KBM-7 (cell line): Measurements from ENCODE around the gene PSAPL1.

Experiments
- DNase-seq: peaks from one replicate; pipeline ENCODE4 v3.0.0-alpha.2; 2015
- in situ Hi-C: fragments of 300-500 bp; cut with MboI; formaldehyde crosslinking; loops from 2 replicates; pipeline ENCODE4 v1.14.3; 2020; ENCODE audit warnings: low sequenced_read_pairs, low pct_unique_long_range_greater_than_20kb, mixed read lengths

Gene PSAPL1, protein sequence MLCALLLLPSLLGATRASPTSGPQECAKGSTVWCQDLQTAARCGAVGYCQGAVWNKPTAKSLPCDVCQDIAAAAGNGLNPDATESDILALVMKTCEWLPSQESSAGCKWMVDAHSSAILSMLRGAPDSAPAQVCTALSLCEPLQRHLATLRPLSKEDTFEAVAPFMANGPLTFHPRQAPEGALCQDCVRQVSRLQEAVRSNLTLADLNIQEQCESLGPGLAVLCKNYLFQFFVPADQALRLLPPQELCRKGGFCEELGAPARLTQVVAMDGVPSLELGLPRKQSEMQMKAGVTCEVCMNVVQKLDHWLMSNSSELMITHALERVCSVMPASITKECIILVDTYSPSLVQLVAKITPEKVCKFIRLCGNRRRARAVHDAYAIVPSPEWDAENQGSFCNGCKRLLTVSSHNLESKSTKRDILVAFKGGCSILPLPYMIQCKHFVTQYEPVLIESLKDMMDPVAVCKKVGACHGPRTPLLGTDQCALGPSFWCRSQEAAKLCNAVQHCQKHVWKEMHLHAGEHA

DNA sequence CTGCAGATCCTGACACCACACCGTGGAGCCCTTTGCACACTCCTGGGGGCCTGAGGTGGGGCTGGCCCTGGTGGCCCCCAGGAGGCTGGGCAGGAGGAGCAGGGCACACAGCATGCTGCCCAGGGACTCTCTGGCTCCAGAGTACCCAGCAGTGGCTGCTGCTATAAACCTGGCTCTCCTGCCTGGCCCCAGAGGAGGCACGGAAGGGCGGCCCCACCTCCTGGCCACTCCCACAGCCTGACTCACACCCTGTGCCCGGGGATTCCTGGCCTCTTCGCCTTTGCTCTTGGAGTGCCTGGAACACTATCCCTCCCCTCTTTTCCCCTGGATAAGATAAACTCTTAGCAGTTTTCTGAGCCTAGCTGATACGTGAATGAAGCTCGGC lies at the start of gene PSAPL1:
TSS of gene PSAPL1 (minus strand) at position 165 of the 385 bp plus-strand sequence. CDS start at position 114, 51 bp downstream.
- no peak for DNase-seq
- in situ Hi-C loops = no loop called here

DNA sequence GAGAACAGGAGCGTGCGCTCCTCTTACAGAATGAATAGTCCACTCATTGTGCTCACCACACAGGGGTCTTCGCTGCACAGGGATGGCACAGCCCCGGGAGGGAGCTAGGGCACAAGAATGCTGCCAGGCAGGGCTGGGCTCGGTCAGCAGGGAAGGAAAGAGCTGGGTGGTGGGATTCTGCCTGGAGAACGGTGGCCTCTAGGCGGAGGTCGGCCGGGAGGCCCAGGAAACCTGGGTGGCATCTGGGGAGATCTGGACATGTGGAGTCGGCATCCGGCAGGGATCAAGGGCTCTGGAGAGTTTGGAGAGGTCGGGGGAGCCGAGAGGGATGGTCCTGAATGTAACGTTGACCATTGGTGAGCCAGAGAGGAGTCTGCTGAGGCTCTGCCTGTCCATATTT lies 46.5 kb upstream of the PSAPL1 start:
- no peak for DNase-seq
- in situ Hi-C loops = no loop called here

DNA sequence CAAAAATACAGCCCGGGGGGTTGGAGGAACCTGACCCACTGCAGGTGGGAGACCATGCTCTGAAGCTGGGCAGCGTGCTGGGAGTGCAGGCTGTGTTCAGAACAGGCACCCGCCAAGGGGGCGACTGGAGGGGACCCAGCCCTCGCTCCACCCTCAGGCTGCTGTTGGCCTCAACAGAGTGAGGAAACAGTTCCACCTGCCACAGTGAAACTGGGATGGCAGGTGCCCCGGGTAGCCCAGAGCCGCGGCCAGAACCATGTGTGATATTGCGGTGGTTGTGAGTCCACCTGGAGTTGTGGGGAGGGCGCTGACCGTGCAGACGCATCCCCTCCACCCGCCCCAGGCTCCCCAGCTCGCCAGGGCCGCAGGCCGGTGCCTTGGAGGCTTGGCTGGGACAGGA lies 45.7 kb upstream of the PSAPL1 start:
- in situ Hi-C loops = no loop called here
- DNase-seq = no peak

DNA sequence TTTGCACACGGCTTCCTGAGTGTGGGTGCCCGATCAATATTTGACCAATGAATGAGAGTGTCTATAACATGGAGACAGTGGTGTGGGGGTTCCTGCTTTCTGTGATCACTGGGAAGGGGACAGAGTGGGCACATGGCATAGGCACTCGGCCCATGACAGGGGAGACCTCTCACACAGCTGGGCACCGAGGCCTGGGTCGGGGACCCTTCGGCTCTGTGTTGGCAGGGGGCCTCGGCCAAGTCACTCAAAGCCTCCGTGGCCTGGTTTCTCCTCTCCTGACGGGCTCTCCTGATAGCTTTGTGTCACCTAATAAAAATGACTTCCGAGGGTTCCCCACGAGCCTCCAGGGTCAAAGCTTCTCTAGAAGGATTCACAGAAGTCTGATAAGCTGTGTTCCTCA lies 43.9 kb upstream of the PSAPL1 start:
- DNase-seq = no peak
- in situ Hi-C loops = no loop called here

DNA sequence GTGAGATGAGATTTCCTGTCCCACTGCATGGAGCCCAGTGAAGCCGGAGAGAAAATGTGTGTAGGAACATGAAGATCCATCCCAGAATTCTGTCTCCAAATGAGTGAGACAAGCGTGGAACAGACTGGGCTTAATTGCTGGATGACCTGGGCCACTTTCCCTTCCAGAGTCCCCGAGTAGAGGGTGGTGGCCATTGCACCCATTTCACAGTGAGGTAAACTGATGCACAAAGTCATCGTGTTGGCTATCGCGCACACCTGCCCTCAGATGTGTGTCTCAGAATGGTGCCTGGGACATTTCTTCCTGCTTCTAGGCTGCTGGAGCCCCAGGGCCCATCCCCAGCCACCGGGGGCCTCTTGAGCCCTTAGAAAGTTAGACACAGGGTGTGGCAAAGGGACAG lies 43.0 kb upstream of the PSAPL1 start:
- no peak for DNase-seq
- in situ Hi-C loops = no loop called here

DNA sequence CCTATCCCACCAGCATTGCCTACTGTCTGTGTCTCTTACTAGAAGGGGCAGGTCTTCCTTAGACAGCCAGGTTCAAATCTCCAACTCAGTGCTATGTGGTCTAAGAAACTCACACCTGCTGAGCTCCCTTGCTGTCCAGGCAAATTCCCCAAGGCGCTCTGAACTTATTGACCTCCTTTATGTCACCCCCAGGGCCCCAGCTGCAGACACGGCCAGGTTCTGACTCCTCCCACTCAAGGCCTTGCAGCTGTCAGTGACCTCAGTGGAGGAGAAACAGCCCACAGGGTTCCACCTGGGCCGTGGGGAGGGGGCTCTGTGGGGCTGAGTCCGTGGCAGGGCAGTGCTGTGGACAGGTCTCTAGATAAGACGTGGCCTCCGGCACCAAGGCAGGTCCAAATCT lies 42.1 kb upstream of the PSAPL1 start:
- in situ Hi-C loops = no loop called here
- no peak for DNase-seq

DNA sequence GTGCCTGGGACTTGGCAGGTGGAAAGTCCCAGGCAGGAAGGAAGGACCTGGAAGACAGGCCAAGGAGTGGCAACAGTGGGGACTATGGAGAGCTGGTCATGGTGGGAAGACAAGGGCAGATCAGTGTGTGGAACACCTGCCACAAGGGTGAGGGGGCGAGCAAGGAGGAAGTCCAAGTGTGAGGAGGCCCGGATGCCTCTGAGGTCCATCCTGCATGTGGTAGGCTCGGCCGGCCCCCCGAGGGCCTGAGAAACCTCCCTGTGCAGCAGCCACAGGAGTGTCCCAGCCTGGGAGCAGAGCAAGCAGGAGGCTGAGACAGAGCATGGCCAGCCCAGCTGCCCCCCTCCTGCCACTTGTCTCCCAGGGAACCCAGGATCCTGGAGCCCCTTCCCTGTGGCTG lies 40.5 kb upstream of the PSAPL1 start:
- no peak for DNase-seq
- in situ Hi-C loops = no loop called here

DNA sequence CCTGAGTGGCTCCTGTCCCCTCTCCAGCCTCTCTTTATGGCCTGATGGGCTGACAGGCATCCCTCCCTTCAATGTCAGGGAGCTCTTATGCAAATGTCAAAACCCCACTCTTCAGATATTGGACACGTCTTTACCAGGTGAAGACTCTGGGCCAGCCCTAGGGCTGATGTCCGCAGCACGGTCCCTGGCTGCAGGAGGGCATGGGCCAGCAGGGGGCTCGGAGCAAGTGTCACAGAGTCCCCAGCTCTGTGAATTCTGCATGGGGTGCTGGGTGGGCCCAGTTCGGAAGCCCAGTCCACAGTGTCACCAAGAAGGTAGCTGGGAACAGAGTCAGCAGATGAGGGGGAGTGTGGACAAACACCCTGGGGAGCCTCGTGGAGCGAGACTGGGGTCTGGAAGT lies 39.6 kb upstream of the PSAPL1 start:
- DNase-seq = no peak
- in situ Hi-C loops = no loop called here

DNA sequence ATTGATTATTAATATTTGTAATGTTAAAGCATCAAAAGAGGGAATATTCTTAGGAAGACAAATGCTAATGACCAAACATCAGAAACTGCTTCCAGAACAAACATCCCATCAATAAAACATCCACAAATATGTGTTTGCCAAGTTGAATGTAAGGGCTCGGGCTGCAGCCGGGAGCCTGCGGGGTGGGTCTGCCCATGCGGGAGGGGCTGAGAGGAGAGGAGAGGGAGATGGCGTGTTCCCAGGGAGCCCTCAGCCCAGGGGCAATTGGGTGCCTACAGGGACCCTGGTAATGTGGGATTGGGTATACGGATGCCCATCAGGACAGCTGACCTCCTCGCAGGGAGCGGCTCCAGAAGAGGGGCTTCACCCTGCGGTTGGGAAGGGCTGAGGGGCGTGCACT lies 38.4 kb upstream of the PSAPL1 start:
- DNase-seq = no peak
- in situ Hi-C loops = no loop called here

DNA sequence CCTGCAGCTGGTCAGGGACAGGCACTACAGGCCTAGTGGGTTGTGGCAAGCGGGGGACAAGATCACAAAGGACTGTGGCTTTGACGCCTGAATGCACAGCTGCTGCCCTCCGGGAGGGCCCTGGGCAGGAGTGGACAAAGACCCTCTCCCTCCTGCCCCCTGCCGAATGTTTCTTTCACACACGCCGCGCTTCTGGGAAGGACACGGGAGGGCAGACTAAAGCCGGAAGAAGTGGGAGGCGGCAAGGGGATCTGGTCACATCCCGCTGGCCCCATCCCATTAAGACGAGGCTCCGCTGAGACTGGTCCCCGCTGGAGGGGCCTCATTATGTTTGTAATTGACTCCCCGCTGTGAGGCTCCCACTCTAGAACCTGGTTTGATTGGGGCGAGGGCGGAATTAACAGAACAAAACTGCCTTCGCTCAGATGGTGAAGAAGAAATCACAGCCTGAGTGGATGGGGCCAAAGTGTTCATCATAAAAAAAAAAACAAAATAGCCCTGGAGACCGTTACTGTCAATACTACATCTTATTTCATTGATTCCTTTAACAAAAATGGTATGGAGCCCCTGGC lies 37.8 kb upstream of the PSAPL1 start:
- DNase-seq = no peak
- in situ Hi-C loops = no loop called here

DNA sequence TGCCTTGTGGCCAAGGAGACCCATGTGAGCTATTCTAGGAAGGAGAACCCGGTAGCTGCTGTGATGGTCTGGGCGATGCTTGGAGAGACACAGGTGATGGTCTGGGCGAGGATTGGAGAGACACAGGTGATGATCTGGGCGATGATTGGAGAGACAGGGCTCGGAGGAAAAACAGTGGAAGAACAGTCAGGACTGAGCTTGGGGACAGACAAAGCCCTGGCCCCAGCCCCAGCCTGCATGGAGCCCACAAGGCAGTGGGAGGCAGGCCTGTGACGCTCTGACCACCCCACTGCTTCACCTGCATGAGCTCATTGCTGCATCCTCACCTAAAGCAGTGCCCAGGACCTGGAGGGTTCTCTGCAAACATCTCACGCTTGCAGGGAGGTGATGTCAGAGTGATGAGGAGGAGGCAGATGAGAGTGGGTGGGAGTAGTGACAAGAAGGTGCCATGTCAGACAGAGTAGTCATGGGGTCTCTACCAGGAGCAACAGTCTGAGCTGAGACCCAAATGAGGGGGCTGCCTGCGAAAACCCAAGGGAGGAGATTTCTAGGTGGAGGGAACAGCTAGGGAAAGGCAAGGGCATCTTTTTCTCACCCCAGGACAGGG lies 35.9 kb upstream of the PSAPL1 start:
- DNase-seq = no peak
- in situ Hi-C loops = no loop called here

DNA sequence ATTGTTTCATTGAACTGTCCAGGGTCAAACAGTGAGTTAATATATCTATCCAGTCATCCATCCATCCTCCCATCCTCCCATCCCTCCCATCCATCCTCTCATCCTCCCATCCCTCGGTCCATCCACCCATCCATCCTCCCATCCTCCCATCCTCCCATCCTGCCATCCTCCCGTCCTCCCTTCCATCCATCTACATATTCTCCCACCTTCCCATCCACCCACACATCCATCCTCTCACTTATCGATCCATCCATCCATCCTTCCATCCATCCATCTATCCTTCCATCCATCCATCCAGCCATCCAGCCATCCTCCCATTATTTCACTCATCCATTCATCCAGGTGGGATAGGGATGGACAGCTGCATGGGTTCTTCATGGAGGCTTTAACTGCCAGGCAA lies 35.4 kb upstream of the PSAPL1 start:
- no peak for DNase-seq
- in situ Hi-C loops = no loop called here

DNA sequence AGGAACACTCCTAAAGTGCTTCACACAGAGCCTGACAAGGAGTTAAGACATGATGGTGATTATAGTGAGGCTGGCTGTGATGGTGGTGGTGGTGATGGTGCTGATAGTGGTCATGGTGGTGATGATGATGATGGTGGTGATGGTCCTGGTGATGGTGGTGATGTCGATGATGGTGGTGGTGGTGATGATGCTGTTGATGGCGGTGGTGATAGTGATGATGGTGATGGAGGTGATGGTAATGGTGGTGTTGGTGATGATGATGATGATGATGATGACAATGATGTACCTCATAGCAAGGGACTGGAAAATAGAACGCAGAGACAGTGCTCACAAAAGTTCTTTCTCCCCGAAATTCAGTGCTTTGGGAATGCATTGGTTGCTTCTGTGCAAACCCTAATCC lies 34.3 kb upstream of the PSAPL1 start:
- no peak for DNase-seq
- in situ Hi-C loops = no loop called here

DNA sequence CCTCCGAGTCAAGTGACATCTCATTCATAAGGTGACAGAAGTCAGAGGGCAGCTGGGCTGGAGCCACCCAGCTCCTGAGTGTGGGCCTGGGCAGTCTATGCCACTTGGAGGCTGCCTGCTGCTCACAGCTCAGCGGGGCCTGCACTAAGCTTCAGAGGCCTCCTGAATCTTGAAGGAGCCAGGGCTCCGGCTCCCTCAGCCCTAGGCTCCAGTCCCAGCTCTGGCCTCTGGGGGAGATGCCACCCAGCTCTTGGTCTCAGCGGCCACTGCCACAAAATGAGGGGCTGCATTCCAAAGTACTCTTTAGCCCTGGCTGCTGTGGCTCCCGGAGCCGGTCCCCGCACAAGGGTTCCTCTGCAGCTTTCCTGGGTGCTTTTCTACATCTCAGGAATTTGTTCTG lies 32.7 kb upstream of the PSAPL1 start:
- no peak for DNase-seq
- in situ Hi-C loops = no loop called here

DNA sequence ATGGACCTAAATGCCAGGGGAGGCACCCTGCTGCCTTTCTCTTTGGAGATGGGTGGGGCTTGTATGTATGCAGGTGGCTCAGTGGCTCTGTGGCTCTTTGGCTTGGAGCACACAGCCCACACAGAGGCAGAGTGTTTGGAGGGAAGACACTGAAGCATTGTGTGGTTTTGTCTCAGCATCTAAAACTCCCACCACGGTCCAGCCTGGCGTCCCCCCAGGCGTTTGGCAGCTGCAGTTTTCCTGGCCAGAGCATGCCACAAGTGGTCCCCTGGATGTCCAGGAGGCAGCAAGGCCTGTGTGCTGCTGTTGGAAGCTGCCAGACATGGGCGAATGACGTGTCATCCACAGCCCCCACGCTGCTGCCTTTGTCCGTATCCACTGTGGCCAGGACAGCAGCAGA lies 32.2 kb upstream of the PSAPL1 start:
- in situ Hi-C loops = no loop called here
- DNase-seq = no peak

DNA sequence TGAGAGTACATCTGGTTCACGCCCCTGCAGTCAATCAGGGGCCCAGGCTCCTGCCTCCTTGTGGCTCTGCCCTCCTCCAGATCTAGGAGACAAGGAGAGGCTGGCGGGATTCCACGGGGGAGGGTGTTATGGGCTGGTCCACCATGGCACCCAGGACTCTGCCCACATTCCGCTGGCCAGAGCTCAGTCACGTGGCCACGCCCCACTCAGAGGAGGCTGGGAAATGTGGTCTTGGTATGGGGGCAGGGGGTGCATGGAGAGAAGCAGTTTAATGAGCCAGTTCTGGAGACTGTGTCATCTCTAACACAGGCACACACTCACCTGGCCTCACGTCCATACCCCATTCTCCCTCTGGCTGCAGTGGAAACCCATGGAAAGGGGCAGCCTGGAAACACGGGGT lies 31.5 kb upstream of the PSAPL1 start:
- in situ Hi-C loops = no loop called here

DNA sequence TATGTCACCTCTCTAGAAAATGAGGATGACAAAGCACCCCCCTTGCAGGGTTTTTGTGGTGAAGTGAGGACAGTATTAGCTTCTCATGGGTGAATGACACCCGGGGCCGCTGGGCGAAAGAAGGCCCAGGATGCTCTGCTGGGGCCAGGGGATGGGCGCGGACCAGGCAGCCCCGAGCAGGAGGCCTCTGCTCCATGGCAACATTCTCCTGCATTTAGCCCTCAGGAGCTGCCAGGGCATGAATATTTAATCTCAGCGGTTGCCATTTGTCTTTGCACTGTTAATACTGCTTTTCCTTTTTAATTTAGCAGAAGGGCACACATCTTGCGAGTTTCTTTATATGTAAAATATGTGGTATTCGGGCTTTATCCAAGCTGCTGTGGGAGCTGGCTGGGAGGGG lies 30.3 kb upstream of the PSAPL1 start:
- in situ Hi-C loops = no loop called here
- DNase-seq = no peak

More for the DNA sequence above, 31.5 kb upstream of the PSAPL1 start:
- DNase-seq = no peak

DNA sequence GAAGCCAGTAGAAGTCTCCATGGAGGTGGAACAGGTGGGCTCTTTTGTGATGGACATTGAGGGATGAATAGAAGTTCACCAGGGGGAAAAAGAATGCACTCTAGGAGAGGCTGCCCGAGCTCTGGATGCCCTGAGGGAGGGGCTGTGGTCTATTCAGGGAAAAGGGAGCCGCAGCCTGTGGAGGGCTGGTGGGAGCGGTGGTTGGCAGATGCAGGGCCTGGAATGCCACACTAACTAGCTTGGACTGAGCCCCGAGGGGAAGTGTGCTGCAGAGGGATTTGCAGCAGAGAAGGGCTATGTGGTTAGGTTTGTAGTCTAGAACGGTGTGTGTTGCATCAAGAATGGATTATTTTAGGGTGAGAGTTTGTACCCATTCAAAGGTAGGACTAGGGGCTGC lies 29.5 kb upstream of the PSAPL1 start:
- no peak for DNase-seq
- in situ Hi-C loops = no loop called here

DNA sequence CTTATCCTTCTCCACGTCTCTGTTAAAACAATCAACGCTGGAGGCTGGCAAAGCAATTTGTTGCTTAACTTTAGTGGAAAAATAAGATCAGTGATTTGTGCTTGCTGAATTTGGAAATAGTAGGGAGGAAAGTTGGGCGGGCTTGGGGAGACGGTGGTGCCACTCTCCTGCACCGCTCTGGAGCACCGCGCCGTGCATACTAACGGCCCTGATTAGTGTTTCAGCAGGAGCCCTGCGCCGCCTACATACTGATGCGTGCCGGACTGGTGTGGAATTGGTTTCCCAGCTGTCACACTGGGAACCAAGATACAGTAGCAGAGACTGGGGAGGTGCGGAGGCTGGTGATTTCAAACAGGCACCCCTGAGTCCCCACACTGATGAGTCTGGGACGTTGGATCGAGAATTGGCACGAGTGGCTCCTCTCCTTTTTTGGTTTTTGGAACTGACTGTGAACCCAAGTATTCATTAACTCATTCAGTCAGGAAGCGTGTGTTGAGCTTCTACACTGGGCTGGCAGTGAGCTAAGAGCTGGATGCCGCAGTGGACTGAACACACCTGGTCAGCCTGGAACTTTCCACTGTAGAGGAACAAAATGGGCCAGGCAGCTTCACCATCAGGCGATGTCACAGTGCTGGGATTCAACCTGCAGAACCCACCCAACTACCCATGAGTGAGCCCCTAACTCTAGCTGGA lies 29.0 kb upstream of the PSAPL1 start:
- DNase-seq = no peak
- in situ Hi-C loops = no loop called here

DNA sequence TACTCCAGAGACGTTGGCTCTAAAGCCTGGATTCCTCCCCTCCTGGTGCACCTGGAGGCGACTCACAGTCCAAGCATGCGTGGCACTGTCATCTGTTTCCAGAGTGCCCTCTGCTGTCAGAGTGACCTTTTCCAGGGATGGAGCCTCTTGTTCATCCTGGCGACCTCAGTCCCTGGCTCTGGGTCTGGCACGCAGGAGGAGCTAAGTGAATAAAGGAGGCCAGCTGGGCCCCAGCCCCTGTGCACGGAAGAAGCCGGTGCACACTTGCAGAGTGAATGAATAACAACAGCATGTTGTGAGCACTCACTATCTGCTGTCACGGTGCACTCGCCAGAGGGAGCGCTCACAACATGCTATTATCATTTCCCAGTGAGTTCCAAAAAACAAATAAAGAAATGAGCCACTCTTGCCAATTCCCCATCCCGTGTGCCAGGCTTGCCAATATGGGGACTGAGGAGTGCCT lies 27.8 kb upstream of the PSAPL1 start:
- DNase-seq = no peak
- in situ Hi-C loops = no loop called here
